ENCODE data around the gene RNF181.

The RNF181 gene

GRCh38 chr2:85548608-85548900 lies 47.0 kb upstream of the RNF181 start:
- TF ChIP-seq TAF1 (IDR thresholded peaks at IDR 0.05; ENCODE audit: borderline replicate concordance, insufficient read depth, low read length) (no peak), REST (IDR thresholded peaks at IDR 0.05; ENCODE audit: insufficient read depth in 1 of 2, low read depth in 2 of 2, low read length in 2 of 2) (no peak), SIN3A (IDR thresholded peaks at IDR 0.05; ENCODE audit: borderline replicate concordance, insufficient read depth, low read length) (no peak), FOXP2 (optimal IDR thresholded peaks at IDR 0.05; ENCODE audit: borderline replicate concordance, extremely low read depth, extremely low read length, insufficient read depth) (no peak), POLR2AphosphoS5 (IDR thresholded peaks at IDR 0.05; ENCODE audit: low read depth, low read length) (no peak)

GRCh38 chr2:85549095-85549494 lies 46.5 kb upstream of the RNF181 start:
- TF ChIP-seq POLR2AphosphoS5 (IDR thresholded peaks at IDR 0.05; ENCODE audit: low read depth, low read length) (no peak), TAF1 (IDR thresholded peaks at IDR 0.05; ENCODE audit: borderline replicate concordance, insufficient read depth, low read length) (no peak), SIN3A (IDR thresholded peaks at IDR 0.05; ENCODE audit: borderline replicate concordance, insufficient read depth, low read length) (no peak), REST (IDR thresholded peaks at IDR 0.05; ENCODE audit: insufficient read depth in 1 of 2, low read depth in 2 of 2, low read length in 2 of 2) (no peak), FOXP2 (optimal IDR thresholded peaks at IDR 0.05; ENCODE audit: borderline replicate concordance, extremely low read depth, extremely low read length, insufficient read depth) (no peak)

- no peak for TF ChIP-seq SIN3A (IDR thresholded peaks at IDR 0.05; ENCODE audit: borderline replicate concordance, insufficient read depth, low read length)
Measured at GRCh38 chr2:85549826-85550225, 45.7 kb upstream of the RNF181 start.

GRCh38 chr2:85550486-85550885 lies 45.1 kb upstream of the RNF181 start:
- TF ChIP-seq POLR2AphosphoS5 (IDR thresholded peaks at IDR 0.05; ENCODE audit: low read depth, low read length) (no peak), TAF1 (IDR thresholded peaks at IDR 0.05; ENCODE audit: borderline replicate concordance, insufficient read depth, low read length) (no peak), REST (IDR thresholded peaks at IDR 0.05; ENCODE audit: insufficient read depth in 1 of 2, low read depth in 2 of 2, low read length in 2 of 2) (no peak), FOXP2 (optimal IDR thresholded peaks at IDR 0.05; ENCODE audit: borderline replicate concordance, extremely low read depth, extremely low read length, insufficient read depth) (no peak), SIN3A (IDR thresholded peaks at IDR 0.05; ENCODE audit: borderline replicate concordance, insufficient read depth, low read length) (no peak)

- TF ChIP-seq REST (IDR thresholded peaks at IDR 0.05; ENCODE audit: insufficient read depth in 1 of 2, low read depth in 2 of 2, low read length in 2 of 2): no peak
- no peak for TF ChIP-seq FOXP2 (optimal IDR thresholded peaks at IDR 0.05; ENCODE audit: borderline replicate concordance, extremely low read depth, extremely low read length, insufficient read depth)
- TF ChIP-seq TAF1 (IDR thresholded peaks at IDR 0.05; ENCODE audit: borderline replicate concordance, insufficient read depth, low read length): no peak
- TF ChIP-seq POLR2AphosphoS5 (IDR thresholded peaks at IDR 0.05; ENCODE audit: low read depth, low read length): no peak
- TF ChIP-seq SIN3A (IDR thresholded peaks at IDR 0.05; ENCODE audit: borderline replicate concordance, insufficient read depth, low read length): no peak
Measured at GRCh38 chr2:85551698-85552678, 43.6 kb upstream of the RNF181 start.

Data from PFSK-1 (cell line).